Hematopoietic multipotent progenitor cell treated with erythropoietin and hydrocortisone succinate and interleukin-3 and kit ligand, for 8 days (in vitro differentiated cells): ENCODE measurements around the gene GINM1.

ENCODE experiments used
- DNase-seq: peaks from one replicate; pipeline ENCODE4 v3.0.0-alpha.2; 2015

GINM1 gene

GRCh38 chr6:149600508-149600907 lies 34.3 kb downstream of the GINM1 start:
- DNase-seq = no peak

- no peak for DNase-seq
Observed at GRCh38 chr6:149608381-149608982, 42.3 kb downstream of the GINM1 start.

DNA sequence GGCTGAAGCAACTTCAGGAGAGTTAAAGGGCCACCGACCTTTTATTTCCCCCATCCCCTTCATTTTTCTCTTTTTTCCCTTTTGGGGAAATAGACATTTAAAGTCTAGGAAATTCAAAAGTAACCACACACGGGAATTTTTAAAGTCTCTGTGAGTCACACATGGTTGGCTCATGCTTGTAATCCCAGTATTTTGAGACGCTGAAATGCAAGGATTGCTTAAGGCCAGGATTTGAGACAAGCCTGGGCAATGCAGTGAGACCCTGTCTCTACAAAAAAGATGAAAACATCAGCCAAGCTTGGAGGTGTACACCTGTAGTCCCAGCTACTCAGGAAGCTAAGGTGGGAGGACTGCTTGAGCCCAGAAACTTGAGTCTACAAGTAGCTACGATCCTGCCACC lies 48.2 kb downstream of the GINM1 start:
- DNase-seq = no peak

- no peak for DNase-seq
Observed at GRCh38 chr6:149615805-149616204, 49.6 kb downstream of the GINM1 start.

- DNase-seq = no peak
Observed at GRCh38 chr6:149627672-149628071, 61.5 kb downstream of the GINM1 start.

DNA sequence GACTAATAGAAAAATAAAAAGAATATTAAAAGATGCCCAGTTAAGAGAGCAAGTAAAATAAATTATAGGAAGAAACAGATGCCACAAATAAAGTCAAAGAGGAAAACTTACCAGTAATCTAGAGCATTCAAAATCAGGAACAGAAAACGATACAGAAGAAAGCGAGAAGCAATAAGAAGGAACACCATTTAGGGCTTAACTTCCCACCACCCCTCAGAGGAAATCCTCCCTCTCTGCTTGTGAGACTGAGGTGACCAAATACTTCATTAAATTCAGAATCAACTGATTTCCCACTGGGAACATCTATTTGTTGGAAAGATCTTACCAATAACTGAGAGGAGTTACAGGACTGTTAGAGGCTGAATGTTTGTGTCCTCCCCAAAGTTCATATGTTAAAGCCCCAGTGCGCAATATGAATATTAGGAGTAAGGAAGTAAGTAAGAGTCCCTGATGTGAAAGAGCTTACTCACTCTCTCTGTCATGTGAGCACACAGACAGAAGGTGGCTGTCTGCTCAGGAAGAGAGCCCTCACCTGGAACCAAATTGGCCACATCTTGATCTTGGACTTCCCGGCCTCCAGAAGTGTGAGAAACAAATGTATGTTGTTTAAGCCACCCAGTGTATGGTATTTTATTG lies 62.8 kb downstream of the GINM1 start:
- no peak for DNase-seq

DNA sequence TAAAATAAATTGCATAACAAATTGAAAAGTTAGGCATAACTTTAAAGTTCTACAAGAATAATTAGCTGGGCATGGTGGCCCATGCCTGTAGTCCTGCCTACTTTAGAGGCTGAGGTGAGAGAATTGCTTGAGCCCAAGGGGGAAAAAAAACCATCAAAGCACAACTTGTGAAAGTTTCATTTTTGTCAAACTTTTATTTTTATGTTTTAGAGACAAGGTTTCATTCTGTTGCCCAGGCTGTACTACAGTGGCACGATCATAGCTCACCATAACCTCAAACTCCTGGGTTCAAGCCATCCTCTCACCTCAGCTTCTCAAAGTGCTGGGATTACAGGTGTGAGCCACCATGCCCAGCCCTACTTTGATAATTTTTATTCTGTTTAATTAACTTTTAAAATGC lies 68.1 kb downstream of the GINM1 start:
- DNase-seq = no peak

DNA sequence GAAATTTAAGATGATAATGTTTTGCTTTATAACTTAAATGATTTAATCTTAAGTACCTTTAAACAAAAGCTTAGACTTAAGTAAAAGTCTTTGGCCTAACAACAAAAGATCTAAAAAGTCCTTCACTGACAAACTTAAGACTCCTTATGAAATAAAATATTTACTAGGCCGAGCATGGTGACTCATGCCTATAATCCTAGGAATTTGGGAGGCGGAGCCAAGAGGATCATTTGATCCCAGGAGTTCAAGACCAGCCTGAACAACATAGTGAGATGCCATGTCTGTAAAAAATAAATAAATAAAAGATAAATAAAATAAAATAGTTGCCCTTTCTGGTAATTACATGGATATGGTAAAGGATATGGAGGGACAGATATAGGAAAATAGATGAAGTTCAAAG lies 69.9 kb downstream of the GINM1 start:
- DNase-seq = no peak
